Type B pancreatic cell (in vitro differentiated cells): Measurements from ENCODE around the gene PRR13. TPM values are rescaled to one million over a fixed set of nuclear protein-coding genes. Genes with fewer than 3 reads are reported as not detected.
"Not testable (repeated sequence)": the region's sequence is repeated elsewhere in the genome, so short reads cannot be mapped to it uniquely, and the experiment has no call there.

Experiments used
- DNase-seq: peaks from one replicate; pipeline ENCODE4 v3.0.0; 2021; ENCODE audit warnings: mixed read lengths; ENCODE audit not compliant: unreplicated experiment; ENCODE audit errors: extremely low spot score
- H3K27ac Mint-ChIP-seq: 2 replicates; pipeline ENCODE4 v1.8.0; 2021; ENCODE audit warnings: mild to moderate bottlenecking, mixed read lengths
- H3K27me3 Mint-ChIP-seq: 2 replicates; pipeline ENCODE4 v1.8.0; 2021; ENCODE audit warnings: mixed read lengths
- H3K36me3 Mint-ChIP-seq: 2 replicates; pipeline ENCODE4 v1.8.0; 2021; ENCODE audit warnings: mixed read lengths
- H3K4me1 Mint-ChIP-seq: one replicate; pipeline ENCODE4 v1.8.0; 2021; ENCODE audit warnings: mixed read lengths; ENCODE audit not compliant: unreplicated experiment
- H3K4me3 Mint-ChIP-seq: 2 replicates; pipeline ENCODE4 v1.8.0; 2021; ENCODE audit warnings: mild to moderate bottlenecking, mixed read lengths
- H3K9me3 Mint-ChIP-seq: 2 replicates; pipeline ENCODE4 v1.8.0; 2021; ENCODE audit warnings: mixed read lengths
- total RNA-seq: library from RNA; stranded (reverse); gene quantifications from 2 replicates; pipeline ENCODE4 v1.2.1, GENCODE V29; 2021; ENCODE audit warnings: low replicate concordance
- TF ChIP-seq, protein P1 (sequence below): fragments of 200-600 bp; sonication (generic); conservative IDR thresholded peaks from 2 replicates; pipeline ENCODE4 v1.5.0; 2021; ENCODE audit warnings: antibody characterized with exemption, mild to moderate bottlenecking

PRR13 gene
- total RNA-seq, 1 donor from 2014 or later: 88.1 TPM

DNA sequence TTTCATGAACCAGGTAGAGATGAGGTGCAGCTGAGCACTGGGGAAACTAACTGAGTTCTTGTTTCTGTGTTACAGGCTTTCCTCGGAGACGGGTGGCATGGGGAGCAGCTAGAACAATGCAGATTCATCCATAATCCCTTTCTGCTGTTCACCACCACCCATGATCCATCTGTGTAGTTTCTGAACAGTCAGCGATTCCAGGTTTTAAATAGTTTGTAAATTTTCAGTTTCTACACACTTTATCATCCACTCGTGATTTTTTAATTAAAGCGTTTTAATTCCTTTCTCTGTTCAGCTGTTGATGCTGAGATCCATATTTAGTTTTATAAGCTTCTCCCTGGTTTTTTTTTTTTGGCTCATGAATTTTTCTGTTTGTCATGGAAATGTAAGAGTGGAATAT, 37.8 kb downstream of the PRR13 start:
- H3K4me1 Mint-ChIP-seq: peaks cover 18% of the 10 kb centered on the region
- no peaks in the 10 kb centered on the region for H3K9me3 Mint-ChIP-seq
- H3K27ac Mint-ChIP-seq: no peak overlapping the region
- no peaks in the 10 kb centered on the region for H3K27me3 Mint-ChIP-seq
- no peak for DNase-seq
- H3K36me3 Mint-ChIP-seq: peaks cover 37% of the 10 kb centered on the region
- TF ChIP-seq, protein P1, sequence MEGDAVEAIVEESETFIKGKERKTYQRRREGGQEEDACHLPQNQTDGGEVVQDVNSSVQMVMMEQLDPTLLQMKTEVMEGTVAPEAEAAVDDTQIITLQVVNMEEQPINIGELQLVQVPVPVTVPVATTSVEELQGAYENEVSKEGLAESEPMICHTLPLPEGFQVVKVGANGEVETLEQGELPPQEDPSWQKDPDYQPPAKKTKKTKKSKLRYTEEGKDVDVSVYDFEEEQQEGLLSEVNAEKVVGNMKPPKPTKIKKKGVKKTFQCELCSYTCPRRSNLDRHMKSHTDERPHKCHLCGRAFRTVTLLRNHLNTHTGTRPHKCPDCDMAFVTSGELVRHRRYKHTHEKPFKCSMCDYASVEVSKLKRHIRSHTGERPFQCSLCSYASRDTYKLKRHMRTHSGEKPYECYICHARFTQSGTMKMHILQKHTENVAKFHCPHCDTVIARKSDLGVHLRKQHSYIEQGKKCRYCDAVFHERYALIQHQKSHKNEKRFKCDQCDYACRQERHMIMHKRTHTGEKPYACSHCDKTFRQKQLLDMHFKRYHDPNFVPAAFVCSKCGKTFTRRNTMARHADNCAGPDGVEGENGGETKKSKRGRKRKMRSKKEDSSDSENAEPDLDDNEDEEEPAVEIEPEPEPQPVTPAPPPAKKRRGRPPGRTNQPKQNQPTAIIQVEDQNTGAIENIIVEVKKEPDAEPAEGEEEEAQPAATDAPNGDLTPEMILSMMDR: no peak
- no peak overlapping the region for H3K4me3 Mint-ChIP-seq

DNA sequence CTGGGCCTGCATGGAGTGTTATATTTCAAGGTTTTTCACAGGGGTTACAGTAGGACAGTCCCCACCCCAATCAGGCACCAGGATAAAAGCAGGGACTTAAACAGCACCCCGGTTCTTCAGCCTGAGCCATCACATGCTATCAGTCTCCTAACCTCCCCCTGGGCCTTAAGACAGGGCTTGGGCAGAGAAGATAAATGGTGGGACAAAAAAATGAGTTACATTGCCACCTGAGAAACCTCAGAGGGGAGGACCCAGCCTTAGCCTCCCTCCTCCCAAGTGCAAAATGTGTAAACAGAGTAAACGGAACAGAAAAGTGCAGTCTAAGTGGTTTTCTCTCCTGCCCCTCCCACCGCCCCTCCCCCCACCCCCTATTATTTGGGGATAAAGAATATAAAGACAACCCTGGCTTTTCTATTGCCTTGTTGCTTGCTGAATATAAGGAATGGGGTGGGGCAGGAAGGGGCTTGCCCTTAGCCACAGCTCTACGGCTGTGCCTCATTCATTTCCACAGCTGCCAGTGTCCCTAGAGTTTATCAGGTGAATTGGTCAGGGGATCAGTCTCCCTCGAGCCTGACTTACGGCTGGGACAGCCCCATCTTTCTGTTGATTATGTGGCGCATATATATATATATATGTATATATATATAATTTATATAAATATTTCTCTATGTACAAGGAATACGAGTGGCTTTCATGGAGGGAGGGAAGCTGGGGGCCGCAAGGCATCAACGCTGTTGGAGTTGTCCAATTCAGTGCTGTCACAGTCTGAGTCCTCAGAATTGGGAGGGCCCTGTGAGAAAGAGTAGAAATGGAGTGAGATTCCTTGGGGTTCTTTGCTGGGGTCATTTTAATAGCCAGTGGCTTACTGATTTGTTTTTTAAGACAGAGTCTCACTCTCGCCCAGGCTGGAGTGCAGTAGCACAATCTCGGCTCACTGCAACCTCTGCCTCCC, 39.2 kb downstream of the PRR13 start:
- no peak for DNase-seq
- Mint-ChIP-seq H3K4me3 (no peak overlapping the region), H3K27ac (peak overlapping the region; percentile 59), H3K27me3 (no peaks in the 10 kb centered on the region), H3K4me1 (peaks cover 11% of the 10 kb centered on the region), H3K36me3 (peaks cover 33% of the 10 kb centered on the region), H3K9me3 (no peaks in the 10 kb centered on the region)
- TF ChIP-seq, protein P1: no peak

DNA sequence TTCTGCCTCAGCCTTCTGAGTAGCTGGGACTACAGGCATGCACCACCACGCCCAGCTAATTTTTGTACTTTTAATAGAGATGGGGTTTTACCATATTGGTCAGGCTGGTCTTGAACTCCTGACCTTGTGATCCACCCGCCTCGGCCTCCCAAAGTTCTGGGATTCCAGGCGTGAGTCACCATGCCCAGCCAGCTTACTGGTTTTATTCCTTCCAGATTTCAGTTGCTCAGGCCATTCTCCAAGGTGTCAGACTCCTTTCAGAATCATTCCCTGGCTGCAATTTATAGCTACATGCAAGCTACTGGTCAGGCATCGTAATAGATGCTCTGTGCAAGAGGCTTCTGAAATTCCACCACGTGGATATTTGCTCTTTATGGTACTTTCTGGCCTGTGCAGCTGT, 39.9 kb downstream of the PRR13 start:
- H3K4me3 Mint-ChIP-seq, H3K9me3 Mint-ChIP-seq, H3K27me3 Mint-ChIP-seq, DNase-seq: not testable (repeated sequence)
- peaks cover 27% of the 10 kb centered on the region for H3K36me3 Mint-ChIP-seq
- H3K27ac Mint-ChIP-seq: peak overlapping the region; percentile 59
- peaks cover 11% of the 10 kb centered on the region for H3K4me1 Mint-ChIP-seq

DNA sequence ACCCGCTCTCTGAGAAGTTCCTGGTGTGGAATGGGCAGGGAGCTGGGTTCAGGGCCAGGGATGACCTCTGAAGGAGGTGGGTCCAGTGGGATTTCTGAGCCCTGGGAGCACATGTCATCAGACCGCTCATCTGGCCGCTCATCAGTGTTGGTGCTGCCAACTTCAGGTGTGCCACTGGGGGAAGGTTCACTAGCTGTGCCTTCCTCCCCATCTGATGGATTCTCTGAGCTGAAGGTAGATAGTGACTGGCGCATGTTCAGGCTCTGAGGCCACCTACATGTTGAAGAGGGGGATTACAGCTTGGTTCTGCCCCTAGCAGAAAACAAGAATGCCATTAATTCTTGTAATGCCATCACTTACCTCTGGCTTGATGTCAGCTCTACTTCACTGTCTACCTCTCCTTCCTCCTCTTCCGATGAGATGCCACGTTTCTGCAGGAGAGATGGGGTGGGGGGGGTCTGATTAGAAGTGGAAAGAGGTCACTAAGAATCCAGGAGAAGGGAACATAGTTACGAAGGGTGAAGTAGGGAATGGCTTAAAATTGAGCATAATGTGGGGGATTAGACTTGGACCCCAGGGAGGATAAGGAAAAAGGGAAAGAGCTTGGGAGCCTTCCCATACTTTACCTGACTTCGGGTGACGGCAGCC, 40.5 kb downstream of the PRR13 start:
- TF ChIP-seq, protein P1: peak; percentile 58
- Mint-ChIP-seq H3K36me3 (peaks cover 21% of the 10 kb centered on the region), H3K27ac (peak overlapping the region; percentile 63), H3K4me1 (peaks cover 11% of the 10 kb centered on the region), H3K27me3 (no peaks in the 10 kb centered on the region), H3K4me3 (no peak overlapping the region), H3K9me3 (no peaks in the 10 kb centered on the region)
- no peak for DNase-seq

DNA sequence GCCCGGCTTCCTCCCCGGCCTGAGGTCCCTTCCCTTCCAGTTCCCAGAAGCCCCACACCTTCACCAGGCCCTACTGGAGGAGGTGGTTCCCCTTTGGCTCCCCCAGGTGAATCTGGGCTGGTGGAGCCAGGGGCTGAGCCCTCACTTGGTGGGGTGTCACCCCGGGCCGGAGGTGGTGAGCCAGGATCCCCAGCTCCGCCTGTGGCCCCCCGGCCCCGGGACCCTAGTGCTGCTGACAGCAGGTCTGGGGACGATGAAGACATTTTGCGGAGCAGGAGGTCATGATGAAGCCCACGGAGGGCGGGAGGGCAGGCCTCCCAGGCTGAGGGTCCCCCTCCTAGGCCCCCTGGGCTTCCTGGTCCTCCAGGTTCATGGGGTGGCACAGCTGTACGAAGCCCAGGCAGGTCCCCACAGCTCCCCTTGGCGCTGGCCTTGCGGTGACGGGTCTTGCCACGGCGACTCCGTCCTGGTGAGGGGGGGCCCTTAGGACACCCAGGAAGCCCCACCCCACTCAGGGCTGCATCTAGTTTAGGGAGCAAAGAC, 41.2 kb downstream of the PRR13 start:
- Mint-ChIP-seq H3K27me3 (no peaks in the 10 kb centered on the region), H3K4me3 (no peak overlapping the region), H3K4me1 (peaks cover 11% of the 10 kb centered on the region), H3K36me3 (peaks cover 20% of the 10 kb centered on the region), H3K9me3 (no peaks in the 10 kb centered on the region), H3K27ac (peak overlapping the region; percentile 81)
- DNase-seq: no peak
- TF ChIP-seq, protein P1: no peak
